Peyer's patch (tissue), 4 donors: Measurements from ENCODE around the gene KCNK1.

ENCODE experiments used
- POLR2A ChIP-seq, 2 donors: fragments of 450-650 bp; IDR thresholded peaks; one replicate each; pipeline ENCODE4 v1.5.1; 2017; ENCODE audit warnings: antibody characterized with exemption in 2 of 2, mild to moderate bottlenecking in 2 of 2, moderate library complexity in 2 of 2
- TF ChIP-seq, protein P1 (sequence below), 6 experiments: fragments of 450-650 bp in 4 of 6; fragments of 200-600 bp in 2 of 6; sonication (generic) in 1 of 6; IDR thresholded peaks; one replicate each; pipeline ENCODE4 v1.5.1; 2017 to 2019; ENCODE audit warnings: antibody characterized with exemption in 6 of 6, mild to moderate bottlenecking in 3 of 6, moderate library complexity in 1 of 6

DNA sequence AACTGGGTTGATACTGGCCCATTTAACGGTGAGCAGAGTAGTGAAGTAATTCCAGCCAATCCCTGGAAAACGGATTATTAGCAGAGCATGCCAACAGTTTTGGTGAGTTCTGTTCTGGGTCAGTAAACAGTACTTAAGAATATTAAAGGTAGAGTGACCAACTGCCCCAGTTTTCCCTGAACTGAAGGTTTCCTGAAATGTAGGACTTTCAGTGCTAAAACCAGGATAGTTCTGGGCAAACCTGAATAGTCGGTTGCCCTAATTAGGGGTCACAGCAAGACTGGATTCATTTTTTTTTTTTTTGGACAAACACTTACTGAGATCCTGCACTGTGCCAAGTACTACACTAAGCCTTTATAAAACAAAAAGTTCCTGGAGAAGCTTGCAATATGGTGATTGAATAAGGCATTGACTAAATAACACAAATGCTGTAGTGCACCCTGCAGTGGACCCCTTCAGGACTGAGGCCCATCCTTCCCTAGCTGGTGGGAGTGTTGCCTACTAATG, 75.9 kb downstream of the KCNK1 start:
- TF ChIP-seq, protein P1, sequence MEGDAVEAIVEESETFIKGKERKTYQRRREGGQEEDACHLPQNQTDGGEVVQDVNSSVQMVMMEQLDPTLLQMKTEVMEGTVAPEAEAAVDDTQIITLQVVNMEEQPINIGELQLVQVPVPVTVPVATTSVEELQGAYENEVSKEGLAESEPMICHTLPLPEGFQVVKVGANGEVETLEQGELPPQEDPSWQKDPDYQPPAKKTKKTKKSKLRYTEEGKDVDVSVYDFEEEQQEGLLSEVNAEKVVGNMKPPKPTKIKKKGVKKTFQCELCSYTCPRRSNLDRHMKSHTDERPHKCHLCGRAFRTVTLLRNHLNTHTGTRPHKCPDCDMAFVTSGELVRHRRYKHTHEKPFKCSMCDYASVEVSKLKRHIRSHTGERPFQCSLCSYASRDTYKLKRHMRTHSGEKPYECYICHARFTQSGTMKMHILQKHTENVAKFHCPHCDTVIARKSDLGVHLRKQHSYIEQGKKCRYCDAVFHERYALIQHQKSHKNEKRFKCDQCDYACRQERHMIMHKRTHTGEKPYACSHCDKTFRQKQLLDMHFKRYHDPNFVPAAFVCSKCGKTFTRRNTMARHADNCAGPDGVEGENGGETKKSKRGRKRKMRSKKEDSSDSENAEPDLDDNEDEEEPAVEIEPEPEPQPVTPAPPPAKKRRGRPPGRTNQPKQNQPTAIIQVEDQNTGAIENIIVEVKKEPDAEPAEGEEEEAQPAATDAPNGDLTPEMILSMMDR (IDR thresholded peaks at IDR 0.05): no peak
- TF ChIP-seq POLR2A (IDR thresholded peaks at IDR 0.05): no peak
